Measurements from ENCODE around the gene ATP5ME. TPM values are rescaled to one million over a fixed set of nuclear protein-coding genes. Genes with fewer than 3 reads are reported as not detected.

ATP5ME gene
- total RNA-seq, 1 experiment from 2014 or later = 330 TPM

- Histone ChIP-seq H3K4me2 (ENCODE audit: low read length) (no peak overlapping the region), H3K27ac (ENCODE audit: low read depth, low read length) (no peak overlapping the region), H4K20me1 (ENCODE audit: insufficient read depth) (no peaks in the 10 kb centered on the region), H3K27me3 (ENCODE audit: insufficient read depth, low read length) (no peaks in the 10 kb centered on the region), H3K9me3 (ENCODE audit: control insufficient read depth in 1 of 2, insufficient read depth in 1 of 2, low read depth in 1 of 2, low read length in 2 of 2) (no peaks in the 10 kb centered on the region), H3K4me1 (ENCODE audit: control insufficient read depth in 1 of 2, insufficient read depth in 2 of 2, low read length in 2 of 2) (no peaks in the 10 kb centered on the region), H3K79me2 (ENCODE audit: insufficient read depth, low read length) (peaks cover 77% of the 10 kb centered on the region), H2AFZ (ENCODE audit: low read depth, low read length, poor library complexity, severe bottlenecking) (no peak overlapping the region), H3K9ac (ENCODE audit: low read length) (no peak overlapping the region), H3K9me2 (ENCODE audit: insufficient read depth) (no peaks in the 10 kb centered on the region), H3K36me3 (ENCODE audit: control insufficient read depth in 1 of 2, insufficient read depth in 2 of 2, low read length in 2 of 2) (no peaks in the 10 kb centered on the region), H3K4me3 (replicated peaks in 1 of 2; ENCODE audit: low read depth in 1 of 2, low read length in 2 of 2) (no peak overlapping the region)
- no TSS peak for BruUV-seq (replicated peaks)
- CTCF ChIA-PET = no interaction called here
- RAD21 ChIA-PET (ENCODE audit: low non-redundant PET in 1 of 2, low total read pairs in 2 of 2, uncharacterized antibody in 2 of 2, unreplicated experiment in 2 of 2) = no interaction called here
- DNase-seq (ENCODE audit: low read depth, low spot score) (no peak), ATAC-seq (no peak)
- POLR2A ChIA-PET = no interaction called here
- no peak for TF ChIP-seq ZNF274 (IDR thresholded peaks at IDR 0.05; ENCODE audit: low read depth, low read length)
- TF ChIP-seq CEBPB (IDR thresholded peaks at IDR 0.05; ENCODE audit: low read depth) = no peak
- TF ChIP-seq TCF7L2 (IDR thresholded peaks at IDR 0.05; ENCODE audit: borderline replicate concordance, extremely low read depth, insufficient read depth, insufficient read length) = no peak
- no peak for TF ChIP-seq ATF3 (IDR thresholded peaks at IDR 0.05)
- no peak for TF ChIP-seq YY1 (IDR thresholded peaks at IDR 0.05; ENCODE audit: extremely low read depth, insufficient replicate concordance, low read depth, low read length)
- TF ChIP-seq EZH2 (IDR thresholded peaks at IDR 0.05) = no peak
- TF ChIP-seq EGR1 (IDR thresholded peaks at IDR 0.05; ENCODE audit: low read depth) = no peak
- TF ChIP-seq CBX3 (IDR thresholded peaks at IDR 0.05; ENCODE audit: low read depth) = no peak
- TF ChIP-seq RAD21 (IDR thresholded peaks at IDR 0.05; ENCODE audit: low read depth) = no peak
- no peak for TF ChIP-seq POLR2AphosphoS5 (IDR thresholded peaks at IDR 0.05; ENCODE audit: low read depth, low read length)
- TF ChIP-seq SIN3A (IDR thresholded peaks at IDR 0.05; ENCODE audit: low read depth) = no peak
- TF ChIP-seq FOSL1 (IDR thresholded peaks at IDR 0.05; ENCODE audit: low read depth) = no peak
- intact Hi-C loops (cut with micrococcal nuclease) = no loop called here
These were observed 40.0 kb upstream of the ATP5ME start for GRCh38 chr4:714087-714486.
